ENCODE results near the gene PRKCQ.

PRKCQ gene

GRCh38 chr10:6518791-6519429, 61.2 kb downstream of the PRKCQ start:
- no peak for DNase-seq

GRCh38 chr10:6516929-6517284, 63.2 kb downstream of the PRKCQ start:
- no peak for DNase-seq

GRCh38 chr10:6516281-6516928, 63.7 kb downstream of the PRKCQ start:
- DNase-seq: no peak

GRCh38 chr10:6514844-6515780, 65.0 kb downstream of the PRKCQ start:
- DNase-seq: no peak

DNA sequence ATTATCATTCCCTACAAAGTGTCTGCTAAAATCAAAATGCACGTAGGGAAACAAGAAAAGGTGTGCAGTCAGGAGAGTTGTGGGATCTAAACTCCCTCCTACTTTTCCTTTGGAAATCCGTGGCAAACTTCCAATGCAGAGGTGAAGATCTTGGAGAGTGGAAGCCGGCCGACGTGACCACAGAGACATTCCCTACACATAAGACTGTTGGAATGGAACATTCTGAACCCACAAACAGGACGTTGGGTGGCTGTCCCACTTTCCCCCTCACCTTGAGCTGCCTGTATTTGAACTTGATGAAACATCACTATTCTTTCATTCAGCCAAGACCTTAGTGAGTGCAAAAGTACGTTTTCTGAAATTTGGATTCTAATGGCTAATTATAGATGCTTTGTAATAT, 65.9 kb downstream of the PRKCQ start:
- DNase-seq: no peak

DNA sequence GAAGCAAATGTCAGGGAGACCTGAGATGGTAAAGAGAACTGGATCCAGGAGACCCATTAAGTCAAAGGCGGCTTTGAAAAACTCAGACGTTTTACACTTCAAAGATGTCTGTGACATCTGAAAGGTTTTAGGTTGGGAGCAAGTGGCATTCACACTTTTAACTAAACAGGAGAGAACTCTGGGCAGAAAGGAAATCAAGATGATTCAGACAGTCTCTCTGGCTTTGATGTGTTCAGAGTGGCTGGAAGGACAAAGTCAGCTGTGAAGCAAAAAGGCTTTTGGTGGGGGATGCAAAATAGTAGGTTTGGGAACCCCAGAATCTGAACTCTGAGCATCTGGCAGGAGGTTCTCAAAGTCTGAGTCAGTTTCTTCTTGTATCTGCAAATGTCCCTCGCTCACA, 66.6 kb downstream of the PRKCQ start:
- no peak for DNase-seq

DNA sequence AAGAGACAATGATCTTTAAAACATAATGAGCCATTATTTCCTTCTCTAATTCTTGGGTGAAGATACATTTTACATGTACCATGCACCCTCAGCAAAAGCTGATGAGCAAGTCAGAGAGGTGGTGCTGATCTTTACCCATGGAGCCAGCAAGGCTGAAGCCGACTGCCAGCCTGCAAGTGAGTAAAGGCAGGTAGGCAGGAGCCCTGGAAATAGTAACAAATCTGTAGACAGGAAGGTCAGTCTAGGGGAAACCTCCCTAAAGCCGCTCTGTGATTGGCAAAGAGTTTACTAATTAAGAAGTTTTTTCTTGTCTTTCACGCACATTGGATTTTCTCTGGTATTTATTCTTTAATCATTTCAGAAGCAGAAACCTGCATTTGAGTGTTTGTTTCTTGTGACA, 67.9 kb downstream of the PRKCQ start:
- no peak for DNase-seq

DNA sequence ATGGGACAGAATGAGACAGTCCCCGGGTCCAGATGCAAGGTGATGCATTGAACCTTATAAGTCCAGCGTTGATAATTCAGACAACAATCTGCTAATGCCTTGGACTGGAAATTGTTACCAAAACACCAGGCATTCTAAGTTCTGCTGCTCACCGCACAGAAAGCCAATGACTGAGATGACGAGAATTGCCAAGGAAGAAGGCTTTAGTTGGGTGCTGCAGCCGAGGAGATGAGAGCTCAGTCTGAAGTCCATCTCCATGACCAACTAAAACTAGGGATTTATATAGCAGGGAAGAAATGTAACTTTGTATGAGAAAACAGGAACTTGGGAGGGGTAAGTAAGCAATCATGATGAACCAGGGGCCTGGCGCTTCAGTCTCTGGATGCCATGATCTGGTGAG, 68.7 kb downstream of the PRKCQ start:
- no peak for DNase-seq

GRCh38 chr10:6507311-6507710, 72.8 kb downstream of the PRKCQ start:
- no peak for DNase-seq

DNA sequence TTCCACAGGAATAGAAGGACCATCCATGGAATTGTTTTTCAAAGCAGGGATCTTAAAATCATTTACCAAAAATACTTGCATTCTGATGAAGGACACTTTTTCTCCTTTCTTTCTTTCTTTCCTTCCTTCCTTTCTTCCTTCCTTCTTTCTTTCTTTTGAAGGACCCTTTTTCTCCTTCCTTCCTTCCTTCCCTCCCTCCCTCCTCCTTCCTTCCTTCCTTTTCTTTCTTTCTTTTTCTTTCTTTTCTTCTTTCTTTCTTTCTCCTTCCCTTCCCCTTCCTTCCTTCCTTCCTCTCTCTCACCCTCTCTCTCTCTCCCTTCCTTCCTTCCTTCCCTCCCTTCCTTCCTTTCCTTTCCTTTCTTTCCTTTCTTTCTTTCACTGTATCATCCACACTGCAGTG, 74.8 kb downstream of the PRKCQ start:
- DNase-seq: no peak

- DNase-seq: no peak
Observed at GRCh38 chr10:6504296-6504695, 75.8 kb downstream of the PRKCQ start.

DNA sequence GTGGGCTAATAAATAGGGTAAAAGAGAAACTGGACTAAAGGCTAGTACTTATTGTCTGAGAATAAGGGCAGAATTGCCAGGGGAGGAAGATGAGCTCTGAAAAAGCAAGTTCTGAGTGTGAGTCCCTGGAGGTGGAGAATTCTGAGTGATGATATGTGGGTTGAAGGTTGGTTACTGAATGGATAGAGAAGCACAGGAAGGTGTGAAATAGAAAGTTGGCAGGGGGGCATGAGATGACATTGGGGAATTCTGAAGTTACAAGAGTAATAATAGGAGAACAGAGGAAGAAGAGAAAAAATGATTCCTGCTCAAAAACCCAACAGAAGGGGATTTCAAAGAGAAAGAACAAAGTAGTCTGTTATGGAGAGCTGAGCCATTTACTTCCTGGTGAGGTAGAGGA, 76.9 kb downstream of the PRKCQ start:
- DNase-seq: no peak

DNA sequence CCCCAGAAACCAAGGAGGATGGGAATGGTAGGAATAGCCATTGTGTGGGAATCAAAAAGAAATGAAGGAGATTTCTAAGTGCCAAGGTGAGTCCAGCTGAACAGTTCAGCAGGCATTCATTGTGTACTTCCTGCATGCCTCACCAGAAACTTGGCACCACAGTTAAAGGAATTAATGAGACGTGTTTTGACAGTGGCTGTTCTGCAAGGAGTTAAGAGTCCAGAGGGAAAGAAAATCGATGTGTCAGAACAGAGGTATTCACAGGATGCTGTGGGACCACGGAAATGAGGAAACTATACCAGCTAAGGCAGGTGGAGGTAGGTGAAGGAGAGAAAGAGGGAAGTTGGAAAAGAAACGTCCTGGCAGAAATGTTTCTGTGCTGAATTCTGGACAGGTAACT, 78.1 kb downstream of the PRKCQ start:
- DNase-seq: no peak

- DNase-seq: no peak
Observed at GRCh38 chr10:6499974-6500373, 80.1 kb downstream of the PRKCQ start.

GRCh38 chr10:6498771-6499170, 81.3 kb downstream of the PRKCQ start:
- no peak for DNase-seq

DNA sequence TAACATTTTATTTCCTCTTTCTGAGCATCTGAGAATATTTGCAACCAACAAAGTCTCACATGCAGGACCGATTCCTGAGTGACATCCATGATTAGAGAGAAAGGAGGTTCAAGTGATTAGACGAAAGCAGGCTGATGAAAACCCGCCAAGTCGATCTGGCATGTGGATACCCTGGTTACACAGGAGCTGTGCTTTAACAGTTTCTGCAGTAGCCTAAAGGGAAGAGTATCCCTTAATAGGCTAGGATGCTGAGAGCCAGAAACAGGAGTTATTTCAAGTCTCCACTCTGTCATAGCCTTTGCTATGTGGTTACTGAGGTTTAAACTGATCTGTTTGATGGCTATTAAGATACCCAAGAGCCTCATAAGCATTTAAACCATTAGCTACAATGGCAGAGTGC, 82.5 kb downstream of the PRKCQ start:
- no peak for DNase-seq

DNA sequence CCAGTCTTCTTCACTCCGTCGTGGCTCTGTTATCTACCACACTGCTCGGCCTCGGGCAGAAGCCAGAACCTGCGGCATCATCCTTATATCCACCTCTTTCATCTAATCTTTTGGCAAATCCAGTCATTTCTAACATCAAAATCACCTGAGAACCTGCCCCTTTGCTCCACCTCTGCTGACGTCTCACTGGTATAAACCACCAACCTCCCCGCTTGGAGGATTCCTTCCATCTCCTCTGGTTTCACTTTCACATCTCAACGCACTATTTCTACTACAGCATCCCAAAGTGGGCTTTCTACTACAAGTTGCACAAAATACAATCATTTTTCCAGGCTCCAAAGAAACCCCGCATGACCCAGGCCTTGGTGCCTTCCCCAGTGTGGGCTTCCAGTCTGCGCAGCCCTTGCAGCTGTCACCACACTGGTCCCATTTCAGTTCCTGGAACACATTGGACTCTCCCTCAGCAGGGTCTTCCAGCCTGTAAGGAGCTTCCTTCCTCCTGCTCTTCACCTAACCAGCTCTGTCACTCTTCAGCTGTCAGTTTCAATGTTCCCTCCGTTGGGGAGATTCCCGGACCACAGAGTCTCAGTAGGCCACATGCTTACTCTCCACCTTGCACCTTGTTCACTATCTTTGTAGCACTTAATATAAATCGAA, 85.0 kb downstream of the PRKCQ start:
- no peak for DNase-seq

DNA sequence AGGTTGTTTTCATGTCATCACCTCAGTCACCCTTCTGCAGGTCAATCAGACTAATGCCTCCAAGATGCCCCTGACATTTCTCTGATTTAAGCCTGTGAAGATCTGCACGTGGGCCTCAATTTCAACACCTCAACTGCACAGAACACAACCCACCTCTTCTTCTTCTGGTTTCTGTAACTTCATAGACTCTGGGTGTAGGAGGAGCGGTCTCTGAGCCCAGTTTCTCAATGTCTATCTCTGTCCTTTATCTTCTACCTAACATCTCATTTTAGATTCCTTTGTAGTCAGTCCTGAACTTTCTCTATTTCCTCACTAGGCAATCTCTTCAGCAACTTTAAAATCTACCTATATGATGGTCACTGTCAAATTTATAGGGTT, 85.6 kb downstream of the PRKCQ start:
- DNase-seq: no peak

DNA sequence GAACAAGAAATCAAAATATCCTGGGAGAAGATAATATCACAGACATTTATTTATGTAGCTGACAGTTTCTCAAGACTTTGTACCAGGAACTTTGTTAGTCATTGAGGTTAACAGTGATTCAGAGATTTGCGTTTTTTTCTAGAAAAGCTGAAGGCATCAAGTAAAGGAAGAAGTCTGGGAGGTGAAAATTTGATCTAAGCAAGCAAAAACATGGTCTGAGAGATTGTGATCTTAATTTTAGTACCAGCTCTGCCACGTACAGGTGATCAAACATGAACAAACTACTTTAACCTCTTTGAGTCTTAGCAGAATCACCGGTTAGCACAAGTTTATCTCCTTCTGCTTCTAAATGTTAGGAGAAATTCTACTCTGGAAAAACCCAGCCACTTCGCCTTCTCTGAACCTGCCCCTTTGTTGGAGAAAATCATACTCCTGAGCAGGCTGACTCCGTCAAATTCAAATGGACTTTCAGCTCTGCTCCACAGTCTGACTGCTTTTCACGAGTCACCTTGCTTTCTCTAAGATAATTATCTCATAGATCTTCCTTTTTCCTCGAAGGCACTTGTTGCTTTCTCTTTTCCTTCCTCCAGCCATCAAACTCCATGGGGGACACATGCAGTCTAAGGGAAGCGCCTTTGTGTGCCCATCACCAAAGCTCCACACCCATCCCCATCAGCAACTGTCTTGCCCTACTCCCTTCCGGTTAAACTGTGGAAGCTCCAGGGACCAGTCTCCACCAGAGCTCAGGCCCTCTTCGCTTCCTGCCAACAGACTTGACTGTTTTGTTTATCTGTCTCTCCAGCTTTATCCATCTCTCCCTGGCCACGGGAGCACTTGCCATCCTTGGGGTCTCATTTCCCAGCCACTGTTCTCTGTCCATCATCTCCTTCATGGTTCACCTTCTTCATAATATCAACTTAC, 86.3 kb downstream of the PRKCQ start:
- no peak for DNase-seq

GRCh38 chr10:6492896-6493295, 87.2 kb downstream of the PRKCQ start:
- no peak for DNase-seq

GRCh38 chr10:6491841-6492609, 88.1 kb downstream of the PRKCQ start:
- no peak for DNase-seq

GRCh38 chr10:6490614-6491013, 89.5 kb downstream of the PRKCQ start:
- no peak for DNase-seq
